CD4-positive, alpha-beta T cell treated with Interleukin-6 for 4 hours (primary cell): ENCODE measurements around the gene COMMD3.
A peak's percentile ranks its signal among the peaks of the same experiment; 100 is the strongest.
"Not testable (repeated sequence)": the region's sequence is repeated elsewhere in the genome, so short reads cannot be mapped to it uniquely, and the experiment has no call there.

ENCODE experiments used
- DNase-seq: peaks from one replicate; pipeline ENCODE4 v3.0.0-alpha.2; 2020; ENCODE audit warnings: mixed read lengths

COMMD3 gene

GRCh38 chr10:22316286-22317075 lies at the start of gene COMMD3:
Gene COMMD3 (plus strand): TSS chr10:22316388. CDS start chr10:22316418, 30 bp downstream.
- peak; percentile 84 for DNase-seq

DNA sequence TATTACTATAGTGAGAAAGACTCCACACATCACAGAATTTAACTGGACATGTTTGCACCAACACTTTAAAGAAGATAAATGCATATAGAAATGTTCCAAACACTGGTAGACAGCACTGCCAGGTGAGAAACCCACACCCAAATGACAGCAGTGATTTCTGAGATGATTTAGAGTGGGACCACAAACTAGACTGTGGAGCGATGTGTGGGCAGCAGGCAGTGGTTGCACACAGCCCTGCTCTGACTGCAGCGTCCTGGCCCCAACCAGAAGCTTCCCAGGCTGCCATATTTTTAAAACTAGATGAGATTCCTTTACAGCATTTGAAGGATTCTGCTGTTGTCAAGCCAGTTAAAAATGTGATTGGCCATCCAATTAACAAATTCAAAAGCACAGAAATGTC lies 47.7 kb upstream of the COMMD3 start:
- no peak for DNase-seq

DNA sequence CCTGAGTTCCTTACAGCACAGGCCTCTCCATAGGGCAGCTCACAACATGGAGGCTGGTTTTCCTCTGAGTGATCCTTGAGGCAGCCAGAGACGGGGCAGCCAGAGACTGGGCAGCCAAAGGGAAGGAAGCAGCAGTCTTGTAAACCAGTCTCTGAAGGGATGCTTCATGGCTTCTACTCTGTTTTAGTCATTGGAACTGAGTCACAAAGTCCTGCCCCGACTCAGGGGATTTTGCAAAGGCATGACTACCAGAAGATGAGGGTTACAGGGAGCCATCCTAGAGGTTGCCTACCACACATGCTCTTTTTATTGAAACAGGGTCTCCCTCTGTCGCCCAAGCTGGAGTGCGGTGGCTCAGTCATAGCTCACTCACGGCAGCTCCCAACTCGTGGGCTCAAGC lies 44.4 kb upstream of the COMMD3 start:
- DNase-seq: no peak

DNA sequence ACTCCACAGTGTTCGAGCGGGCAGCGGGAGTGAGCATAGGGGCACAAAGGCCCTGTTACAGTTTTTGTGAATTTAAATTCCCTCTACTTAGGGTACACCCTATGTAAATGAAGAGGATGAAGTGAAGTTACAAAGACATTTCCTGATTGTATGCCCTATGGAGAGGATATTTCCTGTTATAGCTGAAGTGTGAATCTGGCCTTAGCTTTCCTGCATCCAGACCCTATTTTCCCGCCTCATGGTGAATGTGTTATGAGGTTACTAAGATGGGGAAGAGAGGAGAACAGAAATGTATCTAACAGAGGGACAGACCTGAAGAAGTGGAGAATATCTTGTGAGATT lies 37.8 kb upstream of the COMMD3 start:
- DNase-seq: no peak

DNA sequence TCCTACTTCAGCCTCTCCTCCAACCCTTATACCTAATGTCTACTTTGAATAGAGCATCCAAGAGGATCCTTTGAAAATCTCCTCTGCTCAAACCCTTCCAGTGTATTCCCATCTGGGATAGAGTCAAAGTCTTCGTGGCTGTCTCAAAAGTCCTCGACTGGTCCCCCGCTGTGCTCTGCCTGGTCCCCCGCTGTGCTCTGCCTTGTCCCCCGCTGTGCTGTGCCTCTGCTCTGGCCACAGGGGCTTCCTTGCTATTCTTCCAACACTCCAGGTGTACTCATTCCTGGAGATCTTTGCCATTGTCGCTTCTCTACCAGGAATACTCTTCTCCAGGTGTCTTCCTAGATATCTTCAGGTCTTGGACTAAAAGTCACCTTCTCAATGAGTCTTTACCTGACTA lies 36.1 kb upstream of the COMMD3 start:
- DNase-seq: no peak

DNA sequence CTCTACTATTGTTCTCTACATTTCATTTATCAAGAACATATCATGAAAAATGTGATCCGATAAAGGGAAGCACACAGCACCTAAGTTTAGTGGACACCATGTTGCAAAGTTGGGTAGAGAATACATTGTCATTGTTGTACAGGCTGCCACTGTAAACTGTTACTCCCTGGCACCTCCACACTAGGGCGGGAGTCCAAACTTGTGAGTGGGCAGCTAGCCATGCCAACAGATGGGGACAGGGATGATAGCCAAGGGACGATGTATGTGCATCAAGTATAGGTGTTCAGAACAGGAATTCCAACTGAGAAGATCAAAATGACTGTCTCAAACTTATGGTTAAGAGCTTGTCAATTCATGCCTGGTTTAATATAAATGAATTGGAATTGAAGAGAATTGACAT lies 31.1 kb upstream of the COMMD3 start:
- DNase-seq: no peak

DNA sequence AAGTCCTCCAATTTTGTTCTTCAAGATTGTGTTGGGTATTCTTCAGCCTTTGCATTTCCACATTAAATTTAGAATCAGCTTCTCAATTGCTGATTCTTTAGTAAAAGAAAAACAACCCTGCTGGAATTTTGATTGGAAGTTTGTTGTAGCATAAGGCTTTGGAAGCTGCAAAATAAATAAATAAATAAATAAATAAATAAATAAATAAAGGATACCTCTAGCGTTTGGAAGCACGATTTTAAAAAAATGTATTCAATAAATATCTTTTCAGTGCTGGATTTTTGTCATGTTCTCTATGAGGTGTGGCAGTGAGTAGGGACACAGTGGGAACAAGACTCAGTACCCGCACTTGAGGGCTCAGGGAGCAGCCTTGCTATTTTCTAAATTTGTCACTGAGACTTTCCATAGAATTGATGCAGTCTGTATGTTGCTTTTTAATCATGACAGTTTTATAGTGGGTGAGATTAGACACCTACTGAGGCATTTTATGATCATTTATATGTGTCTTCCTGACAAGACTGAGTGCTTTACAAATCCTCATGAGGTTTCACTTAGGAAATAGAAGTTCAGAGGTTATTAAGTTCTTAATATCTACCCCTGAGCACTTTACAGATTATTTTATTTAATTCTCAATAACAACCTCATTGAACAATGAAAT lies 22.3 kb upstream of the COMMD3 start:
- DNase-seq: no peak

GRCh38 chr10:22294694-22295093 lies 21.5 kb upstream of the COMMD3 start:
- DNase-seq: no peak

- DNase-seq: no peak
These were observed 15.0 kb upstream of the COMMD3 start for GRCh38 chr10:22301193-22301592.

DNA sequence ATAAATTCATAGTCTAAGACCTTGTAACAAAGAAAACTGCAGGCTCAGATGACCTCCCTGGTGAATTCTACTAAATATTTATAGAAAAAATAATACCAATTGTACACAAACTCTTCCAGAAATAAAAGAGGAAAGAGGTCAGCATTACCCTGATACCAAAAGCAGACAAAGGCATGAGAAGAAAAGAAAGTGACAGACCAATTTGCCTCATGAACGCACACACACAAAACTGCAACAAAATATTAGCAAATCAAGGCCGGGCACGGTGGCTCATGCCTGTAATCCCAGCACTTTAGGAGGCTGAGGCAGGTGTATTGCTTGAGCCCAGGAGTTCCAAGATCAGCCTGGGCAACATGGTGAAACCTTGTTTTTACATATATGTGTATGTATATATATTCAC lies 12.7 kb upstream of the COMMD3 start:
- no peak for DNase-seq

DNA sequence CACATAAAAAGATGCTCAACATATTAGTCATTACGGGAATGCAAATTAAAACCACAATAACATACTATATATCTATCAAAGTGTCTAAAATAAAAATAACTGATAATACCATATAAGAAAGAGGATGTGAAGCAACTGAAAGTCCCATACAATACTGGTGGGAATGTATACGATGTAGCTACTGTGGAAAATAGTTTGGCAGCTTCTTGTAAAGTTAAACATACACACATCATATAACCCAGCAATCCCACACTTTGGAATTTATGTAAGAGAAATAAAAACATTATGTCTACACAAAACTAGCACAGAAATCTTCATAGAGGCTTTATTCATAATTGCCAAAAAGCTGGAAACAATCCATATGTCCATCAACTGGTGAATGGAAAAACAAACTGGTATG lies 10.5 kb upstream of the COMMD3 start:
- no peak for DNase-seq

DNA sequence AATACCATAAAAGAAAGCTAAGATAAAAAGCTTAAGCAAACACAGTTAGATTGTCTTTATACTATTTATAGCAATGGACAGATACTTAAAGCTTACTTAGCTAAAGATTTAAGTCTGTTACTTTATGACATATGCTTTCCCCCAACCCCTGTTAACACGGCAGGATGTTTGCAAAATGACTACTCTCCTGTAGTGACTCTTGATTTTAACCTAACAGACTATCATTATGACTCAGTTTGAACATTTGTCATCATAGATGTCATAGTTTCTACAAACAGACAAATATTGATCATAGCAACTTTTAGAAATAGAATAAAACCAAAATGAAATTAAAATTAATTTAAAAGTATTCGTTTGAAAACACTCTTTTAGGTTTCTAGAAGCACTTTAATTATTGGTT lies 7.8 kb upstream of the COMMD3 start:
- DNase-seq: no peak

- no peak for DNase-seq
These were observed 6.8 kb upstream of the COMMD3 start for GRCh38 chr10:22309180-22310000.

DNA sequence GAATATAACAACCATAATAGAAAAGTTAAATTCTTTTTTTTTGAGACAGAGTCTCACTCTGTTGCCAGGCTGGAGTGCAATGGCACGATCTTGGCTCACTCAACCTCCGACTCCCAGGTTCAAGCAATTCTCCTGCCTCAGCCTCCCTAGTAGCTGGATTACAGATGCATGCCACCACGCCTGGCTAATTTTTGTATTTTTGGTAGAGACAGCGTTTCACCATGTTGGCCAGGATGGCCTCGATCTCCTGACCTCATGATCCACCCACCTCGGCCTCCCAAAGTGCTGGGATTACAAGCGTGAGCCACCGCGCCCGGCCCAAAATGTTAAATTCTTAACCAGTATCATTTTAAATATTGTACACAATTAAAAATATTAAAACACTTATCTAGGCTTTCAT lies 6.2 kb upstream of the COMMD3 start:
- DNase-seq: not testable (repeated sequence)

- DNase-seq: no peak
These were observed 5.3 kb upstream of the COMMD3 start for GRCh38 chr10:22310928-22311327.

DNA sequence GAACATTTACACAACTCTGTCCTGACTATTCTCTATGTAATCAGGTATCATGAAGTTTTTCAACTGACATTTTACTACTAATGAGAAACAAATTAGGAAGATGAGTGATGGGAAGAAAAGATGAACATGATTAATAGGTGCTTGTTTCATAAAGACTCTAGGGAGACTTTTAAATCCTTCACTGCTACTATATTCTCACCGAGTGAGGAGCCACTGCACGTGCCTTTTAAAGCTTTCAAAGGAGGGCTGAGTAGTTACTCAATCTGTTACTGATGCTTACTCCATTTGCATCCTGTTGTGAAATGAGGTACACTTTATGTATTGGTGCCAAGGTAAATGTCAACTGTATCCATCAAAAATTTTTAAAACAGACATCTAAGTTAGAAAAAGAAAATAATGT lies 1.3 kb upstream of the COMMD3 start:
- no peak for DNase-seq

- DNase-seq: no peak
These were observed 518 bp upstream of the COMMD3 start for GRCh38 chr10:22315455-22316285.

- DNase-seq: peak; percentile 36
These were observed 835 bp downstream of the COMMD3 start for GRCh38 chr10:22317076-22317370.

DNA sequence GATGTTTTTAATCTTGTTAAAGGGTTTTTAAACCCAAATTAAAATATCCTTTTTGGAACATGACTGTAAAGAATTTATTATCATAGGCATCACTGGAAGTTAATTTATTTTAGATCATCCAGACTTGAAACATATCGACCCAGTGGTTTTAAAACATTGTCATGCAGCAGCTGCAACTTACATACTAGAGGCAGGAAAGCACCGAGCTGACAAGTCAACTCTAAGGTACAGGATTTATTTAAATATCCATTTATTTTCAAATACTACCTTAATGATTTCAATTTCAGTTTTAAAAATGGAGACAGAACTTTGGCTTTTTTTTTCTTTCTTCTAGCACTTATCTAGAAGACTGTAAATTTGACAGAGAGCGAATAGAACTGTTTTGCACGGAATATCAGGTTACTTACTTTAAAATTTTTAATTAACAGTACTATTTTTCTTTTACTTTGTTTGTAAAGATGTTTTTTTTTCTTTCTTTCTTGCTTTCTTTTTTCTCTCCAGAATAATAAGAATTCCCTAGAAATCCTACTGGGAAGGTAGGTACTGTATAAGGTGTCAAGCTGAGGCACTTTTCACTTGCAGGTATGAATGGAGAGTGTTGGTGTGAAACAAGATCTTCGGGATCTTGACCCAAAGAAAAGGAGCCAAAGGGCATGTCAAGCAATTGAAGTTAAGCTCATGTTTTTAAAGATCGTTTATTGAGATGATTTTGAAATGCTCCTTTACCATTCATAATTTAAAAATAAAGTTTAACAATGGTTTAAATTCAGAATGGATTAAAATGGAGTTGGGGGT lies 1.8 kb downstream of the COMMD3 start:
- DNase-seq: no peak

DNA sequence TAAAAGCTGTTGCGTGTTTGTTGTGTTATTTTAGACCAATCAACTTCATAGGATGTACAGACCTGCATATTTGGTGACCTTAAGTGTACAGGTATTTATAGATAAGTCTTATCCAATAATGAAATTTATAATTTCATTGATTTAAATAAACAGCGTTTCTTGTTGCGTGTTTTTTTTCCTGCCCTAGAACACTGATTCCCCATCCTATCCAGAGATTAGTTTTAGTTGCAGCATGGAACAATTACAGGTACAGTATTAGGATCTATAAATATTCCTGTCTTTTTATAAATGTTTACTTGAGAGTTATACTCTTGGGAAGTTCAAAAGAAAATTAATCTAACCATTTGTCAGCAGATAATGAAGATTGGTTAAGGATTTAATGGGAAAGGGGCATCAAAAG lies 2.6 kb downstream of the COMMD3 start:
- no peak for DNase-seq

DNA sequence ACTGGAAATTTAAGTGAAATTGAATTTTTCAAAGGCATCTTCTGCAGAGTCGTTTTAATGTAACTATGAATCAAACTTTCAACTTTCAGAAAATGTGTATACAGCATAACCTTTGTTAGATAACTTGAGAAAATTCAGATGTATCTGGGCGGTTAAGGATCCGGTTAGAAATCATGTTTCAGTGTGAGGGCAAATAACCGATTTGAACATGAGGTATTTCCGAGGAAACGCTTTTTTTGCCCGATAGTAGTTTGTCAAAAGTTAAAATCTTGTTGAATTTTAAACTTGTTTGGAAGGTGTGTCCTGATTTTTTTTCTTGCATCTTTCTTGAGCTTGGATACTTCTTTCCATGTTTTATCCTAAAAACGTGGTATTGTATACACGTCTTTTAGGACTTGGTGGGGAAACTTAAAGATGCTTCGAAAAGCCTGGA lies 3.4 kb downstream of the COMMD3 start:
- no peak for DNase-seq

GRCh38 chr10:22319980-22320558 lies 3.9 kb downstream of the COMMD3 start:
- DNase-seq: no peak
